ENCODE results near the gene RNF213.

RNF213 gene

GRCh38 chr17:80352216-80352895 is 91.7 kb downstream of the RNF213 start:
- DNase-seq (ENCODE audit: low spot score), result no peak

GRCh38 chr17:80352991-80353665 is 92.5 kb downstream of the RNF213 start:
- no peak for DNase-seq (ENCODE audit: low spot score)

- DNase-seq (ENCODE audit: low spot score), result no peak
These were observed 93.1 kb downstream of the RNF213 start for GRCh38 chr17:80353718-80354275.

- DNase-seq (ENCODE audit: low spot score), result no peak
These were observed 93.7 kb downstream of the RNF213 start for GRCh38 chr17:80354336-80354735.

GRCh38 chr17:80356231-80356856 is 95.7 kb downstream of the RNF213 start:
- no peak for DNase-seq (ENCODE audit: low spot score)

GRCh38 chr17:80358131-80358530 is 97.5 kb downstream of the RNF213 start:
- DNase-seq (ENCODE audit: low spot score), result no peak

- no peak for DNase-seq (ENCODE audit: low spot score)
These were observed 98.2 kb downstream of the RNF213 start for GRCh38 chr17:80358861-80359260.

GRCh38 chr17:80359422-80360110 is 98.9 kb downstream of the RNF213 start:
- no peak for DNase-seq (ENCODE audit: low spot score)

- DNase-seq (ENCODE audit: low spot score), result no peak
These were observed 99.7 kb downstream of the RNF213 start for GRCh38 chr17:80360396-80360795.

GRCh38 chr17:80361495-80362220 is 101.0 kb downstream of the RNF213 start:
- peak; percentile 44 for DNase-seq (ENCODE audit: low spot score)

GRCh38 chr17:80362428-80363119 is 101.9 kb downstream of the RNF213 start:
- DNase-seq (ENCODE audit: low spot score), result peak; percentile 58

GRCh38 chr17:80363120-80363515 is 102.5 kb downstream of the RNF213 start:
- no peak for DNase-seq (ENCODE audit: low spot score)

GRCh38 chr17:80363518-80364090 is 103.0 kb downstream of the RNF213 start:
- DNase-seq (ENCODE audit: low spot score), result no peak

- no peak for DNase-seq (ENCODE audit: low spot score)
These were observed 103.5 kb downstream of the RNF213 start for GRCh38 chr17:80364091-80364691.

- DNase-seq (ENCODE audit: low spot score), result no peak
These were observed 104.6 kb downstream of the RNF213 start for GRCh38 chr17:80365001-80365965.

GRCh38 chr17:80365983-80366382 is 105.3 kb downstream of the RNF213 start:
- no peak for DNase-seq (ENCODE audit: low spot score)

- DNase-seq (ENCODE audit: low spot score), result no peak
These were observed 106.9 kb downstream of the RNF213 start for GRCh38 chr17:80367503-80367902.

GRCh38 chr17:80371196-80371595 is 110.5 kb downstream of the RNF213 start:
- no peak for DNase-seq (ENCODE audit: low spot score)

GRCh38 chr17:80372456-80372855 is 111.8 kb downstream of the RNF213 start:
- no peak for DNase-seq (ENCODE audit: low spot score)

Measured in hepatic stellate cell (primary cell).